Mesodermal cell (in vitro differentiated cells): ENCODE measurements around the gene MACROD2.

Source experiments
- H3K27ac ChIP-seq: 2 replicates; pipeline ENCODE4 v1.7.0; 2013; ENCODE audit warnings: mild to moderate bottlenecking, low read depth, low read length, moderate library complexity; ENCODE audit not compliant: severe bottlenecking
- H3K36me3 ChIP-seq: 2 replicates; pipeline ENCODE4 v1.7.1; 2013; ENCODE audit warnings: mild to moderate bottlenecking, low read length, moderate library complexity; ENCODE audit not compliant: control insufficient read depth, insufficient read depth
- H3K4me1 ChIP-seq: one replicate; pipeline ENCODE4 v1.7.1; 2013; ENCODE audit warnings: mild to moderate bottlenecking, low read length; ENCODE audit not compliant: insufficient read depth, control insufficient read depth, poor library complexity, severe bottlenecking
- H3K4me3 ChIP-seq: 2 replicates; pipeline ENCODE4 v1.7.0; 2013; ENCODE audit warnings: low read length, control low read depth, mild to moderate bottlenecking; ENCODE audit not compliant: insufficient read depth, poor library complexity, severe bottlenecking; ENCODE audit errors: extremely low read depth
- H3K9me3 ChIP-seq: 2 replicates; pipeline ENCODE4 v1.7.1; 2013; ENCODE audit warnings: mild to moderate bottlenecking, low read length, moderate library complexity; ENCODE audit not compliant: control insufficient read depth
- WGBS, 2 experiments: methylation state at CpG; one replicate each; pipeline ENCODE4 v1.1.5; 2013; ENCODE audit warnings: missing lambda C conversion rate in 2 of 2; ENCODE audit not compliant: insufficient coverage in 2 of 2; 5-methylcytosine and 5-hydroxymethylcytosine counted together

MACROD2 gene

DNA sequence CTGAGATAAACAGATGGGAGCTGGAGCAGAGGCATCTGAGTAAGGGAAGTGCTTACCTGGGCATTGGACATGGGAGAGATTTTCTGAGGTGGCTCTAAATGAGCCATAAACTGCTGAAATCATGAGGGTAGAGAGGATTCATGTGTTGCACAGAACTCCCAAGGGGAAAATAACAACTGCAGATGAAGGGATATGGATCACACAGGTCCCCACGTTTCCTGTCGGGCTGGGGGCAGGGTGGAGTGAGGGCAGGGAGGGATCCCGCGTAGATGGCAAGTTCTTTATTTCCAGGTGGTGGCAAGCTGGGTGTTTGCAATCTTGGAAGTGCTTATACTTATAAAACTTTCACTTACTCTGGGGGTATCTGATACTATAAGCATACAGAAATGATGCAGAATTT lies 764.7 kb downstream of the MACROD2 start:
- no peaks in the 10 kb centered on the region for H3K36me3 ChIP-seq
- H3K4me1 ChIP-seq: no peaks in the 10 kb centered on the region
- 80% methylated on average over 1 of the region's 4 CpGs; no CpG with 5 or more reads in 1 of the 2 experiments for WGBS, 2 experiments
- H3K27ac ChIP-seq: no peak overlapping the region
- H3K4me3 ChIP-seq: no peak overlapping the region
- H3K9me3 ChIP-seq: no peaks in the 10 kb centered on the region

DNA sequence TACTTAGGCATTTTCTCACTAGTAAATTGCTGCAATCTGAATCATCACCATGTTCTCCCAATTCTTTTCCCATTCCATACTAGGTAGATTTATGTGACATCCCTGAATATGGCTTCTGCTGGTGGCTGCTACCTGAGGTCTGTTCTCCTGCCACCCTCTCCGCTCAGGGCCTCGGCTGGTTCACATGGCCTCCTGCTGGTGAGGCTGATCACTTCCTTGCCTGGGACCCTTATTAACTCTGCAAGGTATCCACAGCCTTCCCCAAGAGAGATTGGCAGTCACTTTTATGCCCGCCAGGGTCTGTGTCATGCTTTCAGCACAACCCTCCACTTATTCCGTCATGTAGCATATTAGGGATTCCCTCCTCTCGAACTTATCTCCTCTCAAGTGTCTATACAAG lies 766.6 kb downstream of the MACROD2 start:
- no peaks in the 10 kb centered on the region for H3K36me3 ChIP-seq
- H3K27ac ChIP-seq: no peak overlapping the region
- H3K4me3 ChIP-seq: no peak overlapping the region
- no peaks in the 10 kb centered on the region for H3K9me3 ChIP-seq
- no peaks in the 10 kb centered on the region for H3K4me1 ChIP-seq
- 83 to 93% methylated on average over 3 to 4 of the region's 5 CpGs for WGBS, 2 experiments

DNA sequence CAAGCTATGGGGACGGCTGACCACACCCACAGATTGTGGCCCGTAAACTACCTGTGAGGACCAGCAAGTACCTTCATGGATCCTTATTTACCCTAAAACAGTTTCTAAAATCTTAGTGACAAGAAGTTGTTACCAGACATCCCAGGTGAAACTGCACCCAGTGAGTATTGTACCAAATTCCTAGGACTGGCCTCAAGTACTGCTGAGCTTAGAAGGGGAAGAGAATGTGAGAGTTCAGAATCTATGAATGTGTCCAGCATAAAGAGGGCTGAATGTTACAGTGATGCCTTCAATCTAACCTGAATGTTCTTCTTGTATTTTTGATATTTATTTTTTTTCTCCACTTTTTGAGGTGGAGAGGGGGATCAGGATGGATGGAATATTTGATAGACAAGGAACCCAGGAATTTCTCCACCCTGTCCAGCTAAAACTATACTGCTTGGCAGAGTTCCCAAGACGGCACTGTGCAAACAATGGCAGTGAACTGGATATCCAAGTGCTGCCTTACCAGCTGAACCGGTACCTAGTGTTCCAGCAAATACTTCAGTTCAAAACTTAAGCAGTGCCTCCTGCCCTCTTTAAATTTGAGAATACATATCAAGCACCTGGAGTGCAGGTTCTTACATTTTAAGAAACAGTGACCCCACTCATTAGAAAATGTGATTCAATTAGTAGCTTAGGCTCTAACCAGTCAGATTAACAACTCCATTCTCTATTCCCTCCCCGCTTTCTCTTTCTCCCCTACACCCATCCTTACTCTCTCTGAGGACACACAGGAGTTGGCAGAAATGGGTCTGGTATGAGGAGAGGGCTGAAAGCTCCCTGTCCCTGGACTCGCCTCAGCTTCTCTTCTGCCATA lies 769.4 kb downstream of the MACROD2 start:
- no peaks in the 10 kb centered on the region for H3K4me1 ChIP-seq
- no peaks in the 10 kb centered on the region for H3K36me3 ChIP-seq
- H3K9me3 ChIP-seq: no peaks in the 10 kb centered on the region
- no peak overlapping the region for H3K4me3 ChIP-seq
- H3K27ac ChIP-seq: no peak overlapping the region
- WGBS, 2 experiments: 59 to 69% methylated on average over 4 to 6 of the region's 6 CpGs

DNA sequence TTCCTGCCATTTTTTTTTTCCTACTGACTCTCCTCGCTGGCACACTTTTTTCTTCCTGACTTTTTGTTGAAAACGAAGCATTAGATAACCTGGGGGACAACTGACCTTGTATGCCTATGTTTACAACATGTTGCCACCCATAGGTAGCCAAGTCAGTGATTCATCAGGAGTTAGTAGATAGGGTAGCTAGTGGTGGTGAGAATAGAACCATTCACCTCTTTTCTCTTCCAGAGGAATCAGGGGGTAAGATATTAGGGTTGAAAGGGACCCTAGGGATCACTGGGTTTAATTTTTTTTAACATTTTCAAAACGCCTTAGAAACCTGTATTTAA lies 770.0 kb downstream of the MACROD2 start:
- H3K4me3 ChIP-seq: no peak overlapping the region
- H3K36me3 ChIP-seq: no peaks in the 10 kb centered on the region
- H3K9me3 ChIP-seq: no peaks in the 10 kb centered on the region
- H3K4me1 ChIP-seq: no peaks in the 10 kb centered on the region
- 83% methylated on average over 1 of the region's 3 CpGs; no CpG with 5 or more reads in 1 of the 2 experiments for WGBS, 2 experiments
- no peak overlapping the region for H3K27ac ChIP-seq

DNA sequence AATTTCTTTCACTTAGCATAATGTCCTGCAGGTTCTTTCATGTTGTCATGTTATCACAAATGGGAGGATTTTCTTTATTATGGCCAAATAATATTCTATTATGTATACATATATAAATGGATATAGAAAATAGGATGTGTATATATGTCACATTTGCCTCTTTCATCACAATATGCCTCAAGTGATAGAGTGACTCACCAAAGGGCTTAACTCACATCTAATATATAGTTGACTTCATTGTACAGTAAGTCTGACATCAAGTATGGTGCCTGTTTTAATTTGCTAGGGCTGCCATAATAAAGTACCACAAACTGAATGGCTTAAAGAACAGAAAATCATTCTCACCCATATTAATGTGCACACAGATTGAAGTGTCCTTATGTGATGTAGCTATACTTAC lies 778.2 kb downstream of the MACROD2 start:
- Histone ChIP-seq H3K4me1 (no peaks in the 10 kb centered on the region), H3K36me3 (no peaks in the 10 kb centered on the region), H3K27ac (no peak overlapping the region), H3K9me3 (no peaks in the 10 kb centered on the region), H3K4me3 (no peak overlapping the region)

DNA sequence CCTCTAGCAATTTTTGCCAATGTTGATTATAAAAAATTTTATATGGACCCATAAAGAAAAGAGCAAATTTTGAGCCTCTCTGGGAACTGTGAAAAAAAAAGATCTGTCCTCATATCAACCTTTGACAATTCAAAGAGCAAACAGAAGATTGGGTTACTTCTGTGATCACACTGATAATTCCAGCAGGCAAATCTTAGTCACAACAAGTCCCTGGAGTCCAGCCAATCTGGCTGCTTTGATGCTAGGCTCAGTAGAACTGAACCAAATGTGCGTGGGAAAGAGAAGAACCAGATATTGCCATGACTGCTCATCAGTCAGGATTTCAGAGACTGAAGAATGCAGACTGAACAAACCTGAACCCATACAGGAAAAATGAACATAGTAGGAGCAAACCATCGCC lies 780.5 kb downstream of the MACROD2 start:
- no peak overlapping the region for H3K27ac ChIP-seq
- 83% methylated on average over 2 of the region's 2 CpGs; no CpG with 5 or more reads in 1 of the 2 experiments for WGBS, 2 experiments

DNA sequence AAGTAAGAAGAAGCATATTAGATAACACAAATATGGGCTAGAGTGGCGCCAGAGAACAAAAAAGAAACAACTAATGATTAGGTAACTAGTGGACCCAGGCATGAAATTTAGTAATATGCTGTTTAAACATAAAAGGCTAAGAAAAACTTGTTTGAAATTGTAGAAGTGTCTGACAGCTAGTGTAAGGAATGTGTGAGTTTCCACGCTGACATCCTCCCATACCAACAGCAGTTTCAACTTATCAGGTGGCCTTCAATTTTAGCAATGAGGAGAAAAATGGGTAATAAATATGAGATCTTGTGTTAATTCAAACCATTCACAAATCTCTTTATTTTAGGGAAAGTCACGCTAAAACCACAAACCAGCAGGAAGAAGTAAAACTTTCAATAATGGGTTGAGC lies 782.3 kb downstream of the MACROD2 start:
- Histone ChIP-seq H3K4me1 (no peaks in the 10 kb centered on the region), H3K9me3 (no peaks in the 10 kb centered on the region), H3K36me3 (no peaks in the 10 kb centered on the region), H3K4me3 (no peak overlapping the region), H3K27ac (no peak overlapping the region)
- 100% methylated on average over 2 of the region's 3 CpGs; no CpG with 5 or more reads in 1 of the 2 experiments for WGBS, 2 experiments

More for the DNA sequence above, 780.5 kb downstream of the MACROD2 start:
- Histone ChIP-seq H3K9me3 (no peaks in the 10 kb centered on the region), H3K4me3 (no peak overlapping the region), H3K36me3 (no peaks in the 10 kb centered on the region), H3K4me1 (no peaks in the 10 kb centered on the region)

DNA sequence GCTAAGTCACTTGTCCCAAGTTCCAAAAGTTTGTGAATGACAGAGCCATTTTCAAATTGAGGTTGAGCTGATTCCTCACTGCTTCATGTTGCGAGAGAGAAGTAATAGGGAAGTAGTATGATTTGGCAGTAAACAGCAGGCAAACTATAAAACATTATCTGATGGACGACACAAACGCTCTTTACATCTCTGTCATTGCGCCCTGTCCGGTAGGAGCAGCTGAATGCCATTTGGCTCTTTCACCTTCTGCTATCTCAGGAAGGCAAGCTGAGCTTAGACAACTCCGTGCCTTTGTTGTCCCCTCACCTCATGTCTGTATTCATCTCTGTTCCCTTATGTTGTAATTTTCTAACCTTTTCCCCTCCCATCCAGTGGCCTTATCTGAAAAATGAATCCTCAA lies 782.8 kb downstream of the MACROD2 start:
- H3K4me1 ChIP-seq: no peaks in the 10 kb centered on the region

DNA sequence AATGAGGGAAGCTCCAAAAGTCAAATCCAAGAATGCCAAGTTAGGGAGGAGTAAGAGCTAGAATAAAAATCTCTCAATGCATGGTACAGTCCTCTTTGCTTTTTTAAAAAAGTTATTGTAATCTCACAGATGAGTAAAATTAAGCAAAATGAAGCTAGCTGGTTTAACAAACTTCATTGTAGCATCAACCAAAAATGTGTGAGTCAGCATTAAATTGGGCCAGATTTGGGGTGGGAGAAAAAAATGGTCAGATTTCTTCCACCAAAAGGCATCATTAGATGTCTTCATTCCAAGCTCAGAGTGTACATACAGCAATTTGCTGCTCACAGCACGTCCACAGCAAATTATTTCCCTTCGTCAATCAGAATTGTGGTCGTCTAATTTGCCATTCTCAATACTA lies 783.6 kb downstream of the MACROD2 start:
- Histone ChIP-seq H3K4me3 (no peak overlapping the region), H3K4me1 (no peaks in the 10 kb centered on the region), H3K27ac (no peak overlapping the region), H3K36me3 (no peaks in the 10 kb centered on the region), H3K9me3 (no peaks in the 10 kb centered on the region)
- WGBS, 2 experiments: 95 to 96% methylated on average over 3 of the region's 3 CpGs

More for the DNA sequence above, 782.8 kb downstream of the MACROD2 start:
- H3K9me3 ChIP-seq: no peaks in the 10 kb centered on the region
- no peak overlapping the region for H3K27ac ChIP-seq
- H3K36me3 ChIP-seq: no peaks in the 10 kb centered on the region
- no peak overlapping the region for H3K4me3 ChIP-seq
- WGBS, 2 experiments: 95 to 97% methylated on average over 4 to 5 of the region's 6 CpGs

DNA sequence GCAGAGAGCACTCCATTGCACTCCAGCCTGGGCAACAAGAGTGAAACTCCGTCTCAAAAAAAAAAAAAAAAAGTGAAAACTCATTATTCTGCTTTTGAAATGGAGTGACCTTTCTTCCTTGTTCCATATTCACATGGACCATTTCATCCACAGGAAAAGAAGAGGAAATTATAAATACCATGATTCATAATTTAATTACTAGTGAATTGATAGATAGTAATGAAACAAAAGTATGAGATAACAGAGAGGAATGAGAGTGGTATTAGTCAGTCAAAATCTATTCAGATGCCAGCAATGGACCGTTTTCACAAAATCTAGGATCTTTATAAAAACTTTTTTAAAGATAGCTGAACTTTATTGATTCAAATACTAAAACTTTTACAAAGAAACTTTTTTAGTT lies 785.2 kb downstream of the MACROD2 start:
- Histone ChIP-seq H3K4me3 (no peak overlapping the region), H3K4me1 (no peaks in the 10 kb centered on the region), H3K36me3 (no peaks in the 10 kb centered on the region), H3K9me3 (no peaks in the 10 kb centered on the region), H3K27ac (no peak overlapping the region)
- WGBS, 2 experiments: no CpG with 5 or more reads among the region's 2 CpGs

DNA sequence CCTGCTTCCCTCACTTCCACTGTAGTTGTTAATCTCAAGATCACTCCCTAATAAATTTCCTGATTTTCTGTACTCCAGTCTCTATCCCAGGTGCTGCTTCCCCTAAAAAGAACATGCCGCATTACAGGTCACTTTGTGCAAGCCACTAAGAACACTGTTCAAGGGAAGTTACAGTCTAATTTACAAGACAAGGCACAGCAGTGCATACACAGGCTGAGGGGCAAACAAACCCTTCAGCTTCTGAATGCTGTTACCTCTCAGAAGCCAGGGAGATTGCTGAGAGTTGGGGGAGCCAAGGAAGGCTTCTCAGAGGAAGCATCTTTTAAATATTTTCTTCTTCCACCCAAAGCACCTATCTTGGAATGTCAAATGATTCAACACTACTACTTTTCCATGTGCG lies 787.4 kb downstream of the MACROD2 start:
- WGBS, 2 experiments: 100% methylated on average over 1 of the region's 2 CpGs
- Histone ChIP-seq H3K27ac (no peak overlapping the region), H3K36me3 (no peaks in the 10 kb centered on the region), H3K4me3 (no peak overlapping the region), H3K4me1 (no peaks in the 10 kb centered on the region), H3K9me3 (no peaks in the 10 kb centered on the region)
